Iris pigment epithelial cell (primary cell): ENCODE data around the gene TSC22D1.
A peak's percentile ranks its signal among the peaks of the same experiment; 100 is the strongest.
"Not testable (repeated sequence)": the region's sequence is repeated elsewhere in the genome, so short reads cannot be mapped to it uniquely, and the experiment has no call there.

Source experiments
- DNase-seq: peaks from one replicate; pipeline ENCODE4 v3.0.0-alpha.2; 2011; ENCODE audit warnings: low read depth

TSC22D1 gene

DNA sequence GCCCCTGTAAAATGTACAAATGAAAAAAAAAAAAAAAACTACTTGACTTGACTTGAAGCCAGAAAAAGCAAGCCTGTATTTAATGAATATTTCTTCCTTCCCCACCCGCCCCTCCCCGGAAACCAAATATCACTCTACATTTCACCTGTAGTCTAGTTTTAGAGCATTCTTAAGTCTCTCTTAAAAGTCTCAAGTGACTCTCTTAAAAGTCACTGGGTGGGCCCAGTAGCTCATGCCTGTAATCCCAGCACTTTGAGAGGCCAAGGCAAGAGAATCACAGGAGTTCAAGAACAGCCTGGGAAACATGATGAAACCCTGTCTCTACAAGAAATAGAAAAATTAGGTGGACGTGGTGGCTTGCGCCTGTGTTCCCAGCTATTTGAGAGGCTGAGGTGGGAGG is 72.0 kb downstream of the TSC22D1 start:
- no peak for DNase-seq

DNA sequence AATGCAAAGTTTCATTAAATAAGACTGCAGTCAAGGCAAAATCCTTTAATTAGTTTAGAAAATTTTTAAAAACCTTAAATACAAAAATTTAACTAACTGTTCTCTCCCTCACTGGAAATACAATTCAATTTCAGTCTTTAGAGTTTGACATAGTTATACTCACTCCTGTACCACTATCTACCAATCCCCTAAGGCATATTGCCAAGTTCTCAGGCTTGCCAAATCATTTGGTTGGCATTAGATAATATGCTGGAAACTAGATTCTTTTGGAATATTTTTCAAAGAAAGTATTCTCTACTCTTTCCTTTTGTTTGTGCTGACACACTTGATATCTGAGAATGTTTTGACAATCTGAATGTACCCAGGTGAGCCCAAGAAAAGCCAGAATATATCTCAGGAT is 77.2 kb downstream of the TSC22D1 start:
- DNase-seq: no peak

DNA sequence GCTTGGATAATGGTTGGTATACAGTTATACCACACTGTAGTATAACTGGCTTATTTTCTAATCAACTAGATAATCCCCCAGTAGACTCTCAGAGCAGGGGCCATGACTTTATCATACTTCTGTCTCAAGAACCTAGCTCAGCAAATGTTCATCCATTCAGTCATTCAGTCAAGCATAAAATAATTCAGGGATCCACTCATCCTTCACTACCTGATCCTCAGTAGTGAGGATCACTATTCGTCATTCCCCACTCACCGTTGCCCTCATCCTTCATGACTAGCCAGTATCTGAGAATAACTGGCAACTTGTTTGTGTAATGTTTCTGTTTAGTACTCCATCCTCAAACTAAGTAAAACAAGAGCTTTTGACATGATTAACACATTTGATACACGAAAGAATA is 77.6 kb downstream of the TSC22D1 start:
- no peak for DNase-seq

DNA sequence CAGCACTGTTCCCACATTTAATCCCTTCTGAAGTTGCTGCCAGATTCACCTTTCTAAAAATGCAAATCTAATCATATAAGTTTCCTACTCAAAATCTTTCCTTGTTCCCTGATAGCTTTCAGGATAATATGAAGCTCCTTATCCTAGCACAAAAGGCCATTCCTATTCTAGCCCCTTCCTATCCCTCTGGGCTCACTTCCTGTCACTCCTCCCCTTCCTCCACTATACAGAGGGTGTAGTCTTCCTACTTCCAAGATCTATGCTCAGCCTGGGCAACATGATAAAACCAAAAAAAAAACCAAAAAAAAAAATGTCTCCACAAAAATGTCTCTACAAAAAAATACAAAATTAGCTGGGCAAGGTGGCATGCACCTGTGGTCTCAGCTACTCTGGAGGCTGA is 78.3 kb downstream of the TSC22D1 start:
- DNase-seq: no peak

DNA sequence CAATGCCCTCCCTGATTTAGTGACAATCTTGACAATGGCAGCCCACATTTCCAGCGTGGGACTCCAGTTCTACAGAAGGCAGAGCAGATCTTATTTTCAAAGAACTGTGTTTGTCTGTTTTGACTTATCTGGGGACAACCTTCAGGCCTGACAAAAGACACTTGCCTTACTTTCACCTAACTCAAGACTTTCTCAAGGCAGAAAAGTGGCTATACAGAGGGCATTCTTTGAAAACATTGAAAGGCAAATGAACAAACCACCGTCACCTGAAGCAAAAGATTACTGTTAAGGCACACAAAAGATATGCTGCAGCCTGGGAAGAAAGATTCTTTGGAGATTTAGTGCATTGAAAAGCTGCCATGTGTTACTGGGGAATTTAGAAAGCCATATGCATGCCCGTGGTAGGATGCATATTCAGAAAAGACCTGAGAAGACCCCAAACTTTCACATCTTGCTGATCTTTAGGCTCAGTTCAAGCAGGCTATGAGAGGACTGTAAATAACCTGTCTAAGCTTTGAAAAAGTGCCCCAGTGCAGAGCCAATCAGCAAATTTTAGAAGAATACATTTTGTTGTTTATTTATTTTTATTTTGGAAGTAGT is 82.8 kb downstream of the TSC22D1 start:
- no peak for DNase-seq

DNA sequence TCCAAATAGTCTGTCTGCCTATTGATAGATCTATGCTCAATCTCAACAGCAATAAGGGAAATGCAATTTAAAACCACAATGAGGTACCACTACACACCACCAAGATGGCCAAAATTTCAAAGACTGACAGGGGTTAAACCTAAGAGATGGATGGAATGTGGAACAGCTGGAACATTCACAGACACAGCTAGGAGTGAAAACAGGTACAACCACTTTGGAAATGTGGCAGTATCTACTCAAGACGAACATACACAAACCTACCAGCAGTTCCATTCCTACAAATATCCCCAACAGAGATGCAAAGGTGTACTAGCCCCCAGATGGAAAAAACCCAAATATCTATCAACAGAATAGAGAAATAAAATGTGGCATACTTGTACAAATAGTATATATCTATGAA is 86.4 kb downstream of the TSC22D1 start:
- DNase-seq: no peak

DNA sequence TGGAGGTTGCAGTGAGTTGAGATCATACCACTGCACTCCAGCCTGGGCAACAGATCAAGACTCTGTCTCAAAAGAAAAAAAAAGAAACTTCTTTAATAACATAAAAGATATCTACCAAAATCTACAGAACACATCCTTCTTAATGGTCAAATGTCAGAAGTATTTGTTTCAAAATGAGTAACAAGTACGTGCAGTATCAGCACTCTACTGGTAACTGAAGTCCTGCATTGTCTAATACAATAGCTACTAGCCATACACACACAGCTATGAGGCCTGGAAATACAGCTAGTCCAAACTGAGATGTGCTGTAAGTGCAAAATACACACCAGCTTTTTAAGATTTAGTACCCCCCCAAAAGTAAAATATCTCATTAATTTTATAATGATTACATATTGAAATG is 88.1 kb downstream of the TSC22D1 start:
- no peak for DNase-seq

DNA sequence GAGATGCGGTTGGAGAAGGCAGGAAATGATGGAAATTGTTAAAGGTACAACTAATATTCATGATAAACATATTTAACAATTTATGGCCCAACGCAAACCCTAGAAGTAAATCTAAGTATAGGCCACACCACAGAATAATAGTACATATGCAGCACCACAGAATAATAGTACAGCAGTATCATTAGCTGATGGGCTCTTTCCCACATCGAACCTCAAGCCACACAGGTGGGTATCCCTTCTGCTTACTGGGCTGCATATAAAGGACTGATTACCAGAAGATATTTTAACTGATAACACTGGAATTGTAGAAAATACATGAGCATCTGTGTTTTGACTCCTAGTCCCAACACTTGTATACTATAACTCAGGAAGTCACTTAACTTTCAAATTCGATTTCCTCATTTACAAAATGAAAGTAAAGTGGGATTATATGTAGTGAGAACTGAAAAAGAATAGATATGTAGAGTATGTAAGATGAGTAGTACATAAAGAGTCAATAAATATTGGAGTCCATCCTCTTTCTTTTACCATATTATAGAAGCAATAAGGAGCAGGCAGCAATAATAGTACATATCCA is 91.5 kb downstream of the TSC22D1 start:
- no peak for DNase-seq

DNA sequence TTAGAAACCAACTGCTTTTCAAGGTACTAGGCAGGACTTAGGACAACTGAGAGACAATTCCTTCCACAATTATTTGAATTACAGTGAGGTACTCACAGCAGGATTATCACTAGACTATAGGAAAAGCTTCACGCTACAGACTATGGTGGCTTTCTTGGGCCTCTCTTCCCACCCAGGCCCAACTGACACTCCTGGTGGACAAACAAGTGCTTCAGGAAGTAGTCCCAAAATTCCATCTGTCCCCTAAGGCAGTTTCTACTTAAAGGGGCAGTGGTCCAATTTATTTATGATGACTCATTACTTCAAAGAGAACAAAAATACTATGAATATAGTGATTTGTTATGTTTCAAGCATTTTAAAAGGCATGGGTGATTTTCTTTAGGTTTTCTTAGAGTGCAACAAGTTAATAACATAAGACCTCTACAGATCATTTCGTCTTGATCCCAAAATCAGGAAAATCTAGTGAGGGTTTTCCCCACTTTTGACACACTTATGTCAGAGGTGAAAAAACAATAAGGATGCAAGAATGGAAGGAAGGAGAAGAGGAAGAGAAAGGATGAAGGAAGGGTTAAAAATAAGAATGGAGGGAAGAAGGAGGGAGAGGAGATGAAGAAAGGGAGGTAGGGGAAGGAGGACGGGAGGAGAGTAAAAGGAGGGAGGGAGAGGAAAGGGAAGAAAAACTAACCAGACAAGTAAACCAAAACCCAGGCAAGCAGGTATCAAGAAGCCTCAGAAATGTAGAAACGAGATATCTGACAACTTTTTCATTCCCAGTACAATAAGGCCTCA is 101.8 kb downstream of the TSC22D1 start:
- DNase-seq: no peak

DNA sequence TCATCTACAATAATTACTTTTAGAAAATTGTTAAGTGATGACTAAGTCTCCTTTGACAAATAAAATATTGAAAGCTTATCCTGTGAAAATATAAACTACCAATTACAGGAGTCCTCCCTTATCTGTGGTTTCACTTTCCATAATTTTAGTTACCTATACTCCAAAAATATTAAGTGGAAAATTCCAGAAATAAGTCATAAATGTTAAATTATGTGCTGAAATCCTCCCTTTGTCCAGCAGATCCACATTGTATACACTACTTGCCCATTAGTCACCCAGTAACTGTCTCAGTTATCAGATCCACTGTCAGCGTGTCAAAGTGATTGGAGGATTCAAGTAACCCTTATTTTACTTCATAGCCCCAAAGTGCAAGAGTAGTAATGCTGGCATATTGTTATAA is 104.4 kb downstream of the TSC22D1 start:
- peak; percentile 85 for DNase-seq

DNA sequence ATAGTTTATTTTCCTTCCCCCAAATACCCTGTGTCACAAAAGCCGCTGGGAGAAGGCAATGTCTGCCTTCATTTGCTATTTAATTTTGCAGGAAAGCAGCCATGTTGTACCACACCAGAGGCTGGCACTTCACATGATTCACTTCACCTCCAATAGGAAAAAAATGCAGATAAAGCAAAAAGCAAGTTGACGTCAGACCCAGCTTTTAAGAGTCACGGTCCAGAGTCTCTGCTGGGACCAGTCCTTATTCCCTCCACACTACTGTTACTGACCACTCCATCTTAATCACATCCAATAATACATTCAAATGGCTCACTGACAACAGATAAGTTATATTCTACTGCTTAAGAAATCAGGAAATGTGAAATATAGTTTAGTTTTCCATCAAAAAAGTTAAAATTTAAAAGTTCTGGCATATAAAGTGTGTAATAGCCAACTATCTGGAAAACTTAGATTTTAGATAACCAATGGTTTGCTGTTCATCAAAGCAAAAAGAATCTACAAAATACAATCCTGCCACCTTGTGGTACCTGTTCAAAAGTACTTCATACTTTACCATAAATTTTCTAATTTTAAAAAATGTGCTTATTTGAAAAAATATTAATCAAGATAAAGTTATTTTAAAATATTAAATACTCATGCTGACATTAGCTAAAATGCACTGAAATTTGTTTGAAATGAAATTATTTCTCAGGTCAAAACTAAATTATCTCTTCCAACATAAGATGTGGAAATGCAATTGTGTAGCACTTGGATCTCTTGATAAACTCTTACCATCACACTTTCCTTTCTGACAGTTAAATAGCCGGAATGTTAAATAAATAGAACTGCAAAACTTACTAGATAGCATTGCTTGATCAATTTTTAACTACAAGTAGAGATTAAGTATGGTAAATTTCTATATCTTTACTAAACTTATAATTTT is 105.2 kb downstream of the TSC22D1 start:
- DNase-seq: peak; percentile 22

DNA sequence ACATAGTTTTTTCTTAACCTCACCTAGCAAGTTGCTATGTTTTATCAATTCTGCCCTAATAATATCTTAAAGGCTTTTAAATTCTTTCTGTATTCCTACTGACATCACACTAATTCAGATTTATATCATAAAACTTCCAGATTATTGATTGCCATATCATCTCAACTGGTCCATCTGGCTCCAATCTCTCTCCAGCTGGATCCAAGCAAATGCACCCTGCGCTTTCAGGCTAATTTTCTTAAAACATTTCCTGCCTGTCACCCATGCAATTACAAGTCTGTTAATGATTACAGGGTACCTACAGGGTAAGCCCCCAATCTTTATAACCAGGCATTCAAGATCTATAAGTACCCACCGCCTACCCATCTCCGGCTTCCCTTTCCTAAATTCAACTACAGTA is 107.3 kb downstream of the TSC22D1 start:
- no peak for DNase-seq

DNA sequence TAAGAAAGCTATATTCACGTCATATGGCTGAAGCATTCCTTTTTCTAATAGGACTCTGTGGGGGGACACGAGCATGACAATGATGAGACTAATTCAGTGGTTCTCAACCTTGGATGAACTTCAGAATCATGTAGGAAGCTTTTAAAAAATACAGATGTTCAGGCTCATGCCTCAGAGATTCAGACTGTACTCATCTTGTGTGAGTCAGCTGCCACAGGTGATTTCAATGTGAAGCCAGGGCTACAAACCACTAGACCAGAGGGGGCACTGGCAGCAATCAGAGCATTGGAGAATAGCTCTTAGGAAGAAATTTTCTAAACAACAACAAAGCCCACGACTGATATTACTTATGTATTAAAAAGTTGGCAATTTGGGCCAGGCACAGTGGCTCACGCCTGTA is 110.8 kb downstream of the TSC22D1 start:
- DNase-seq: no peak

DNA sequence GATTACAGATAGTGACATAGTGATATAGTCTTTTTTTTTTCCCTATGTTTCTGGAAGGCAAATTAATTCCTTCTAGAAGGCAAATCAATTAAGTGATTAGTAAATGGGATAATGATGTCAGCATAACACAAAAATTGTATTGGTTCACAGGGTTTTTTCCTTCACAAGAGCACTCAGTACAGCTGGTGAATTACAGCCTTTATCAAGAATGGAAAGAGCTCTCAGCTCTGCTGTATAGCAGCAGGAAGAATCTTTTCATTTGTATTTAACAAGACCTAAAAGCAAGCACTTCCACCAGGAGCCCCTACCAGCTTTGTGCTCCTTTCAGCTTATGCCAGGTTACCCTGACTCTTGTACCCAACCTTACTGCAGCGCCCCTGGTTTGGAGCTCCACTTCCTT is 111.7 kb downstream of the TSC22D1 start:
- no peak for DNase-seq

DNA sequence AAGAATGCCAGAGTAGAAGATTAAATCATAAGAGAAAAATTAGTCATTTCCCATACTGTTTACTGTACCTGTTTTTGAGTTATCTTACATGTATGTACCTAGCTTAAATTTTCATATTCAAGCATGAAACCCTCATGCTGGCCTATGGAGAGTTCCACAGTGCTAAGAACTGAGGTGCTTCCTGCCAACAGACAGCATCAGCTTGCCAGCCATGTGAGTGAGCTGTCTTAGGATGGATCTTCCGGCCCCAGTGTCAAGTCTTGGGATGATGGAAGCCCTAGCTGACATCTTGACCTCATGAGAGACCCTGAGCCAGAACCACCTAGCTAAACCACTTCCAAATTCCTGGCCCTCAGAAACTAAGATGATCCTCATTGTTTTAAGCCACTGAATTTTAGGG is 112.4 kb downstream of the TSC22D1 start:
- no peak for DNase-seq

DNA sequence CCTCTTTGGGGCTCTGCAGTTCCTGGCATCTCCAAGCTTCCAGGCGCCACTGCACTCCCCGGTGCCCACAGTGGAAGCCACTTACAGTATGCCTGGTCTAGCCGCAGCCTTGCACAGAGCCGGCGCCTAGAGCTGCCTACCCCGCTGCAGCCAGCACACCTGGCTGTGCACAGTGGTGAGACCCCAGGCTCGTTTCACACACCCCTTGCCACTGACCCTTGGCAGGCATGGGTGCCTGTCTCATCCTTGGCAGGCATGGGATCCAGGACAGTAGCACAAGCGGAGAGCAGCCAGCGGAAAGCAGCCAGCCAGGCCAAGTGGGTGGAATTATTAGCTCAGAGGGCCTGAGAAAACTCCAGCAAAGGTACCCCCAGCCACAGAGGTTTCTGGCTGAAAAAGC is 116.5 kb downstream of the TSC22D1 start:
- no peak for DNase-seq

DNA sequence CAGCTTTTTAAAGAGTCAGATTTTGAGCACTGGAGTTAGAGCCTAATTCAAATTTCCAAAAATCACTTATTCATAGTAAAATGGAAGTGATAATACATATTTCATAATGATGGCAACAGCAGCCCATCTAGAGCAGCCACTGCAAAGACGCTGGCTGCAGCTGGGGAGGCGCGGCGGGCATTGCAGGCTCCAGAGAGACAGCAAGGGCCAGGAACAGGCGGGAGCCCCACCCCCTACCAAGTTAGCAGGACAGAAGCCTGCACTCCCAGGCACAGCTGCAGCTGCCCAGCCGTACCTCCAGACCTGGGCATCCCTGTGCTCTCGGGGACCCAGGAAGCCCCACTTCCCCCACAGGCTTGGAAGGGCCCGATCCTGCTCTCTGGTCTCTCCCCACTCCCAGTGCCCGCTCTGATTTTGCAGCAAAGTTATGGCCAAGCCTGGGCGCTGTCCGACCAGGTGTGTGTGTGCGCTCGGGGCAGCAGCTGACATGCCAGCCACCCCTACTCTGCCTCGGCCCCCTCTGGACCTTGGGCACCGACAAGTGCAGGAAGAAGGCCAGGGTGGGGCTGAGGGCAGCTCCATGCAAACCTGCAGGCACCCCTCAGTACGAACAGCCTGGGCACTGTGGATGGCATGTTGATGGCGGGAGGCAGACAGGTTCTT is 117.7 kb downstream of the TSC22D1 start:
- DNase-seq: no peak

DNA sequence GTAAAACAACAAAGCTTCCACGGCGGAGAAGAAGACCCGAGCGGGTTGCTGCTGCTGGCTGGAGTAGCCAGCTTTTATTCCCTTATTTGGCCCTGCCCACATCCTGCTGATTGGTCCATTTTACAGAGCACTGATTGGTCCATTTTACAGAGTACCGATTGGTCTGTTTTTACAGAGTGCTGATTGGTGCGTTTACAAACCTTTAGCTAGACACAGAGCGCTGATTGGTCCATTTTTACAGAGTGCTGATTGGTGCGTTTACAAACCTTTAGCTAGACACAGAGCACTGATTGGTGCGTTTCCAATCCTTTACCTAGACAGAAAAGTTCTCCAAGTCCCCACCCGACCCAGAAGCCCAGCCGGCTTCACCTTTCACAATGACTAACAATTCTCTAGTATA is 119.9 kb downstream of the TSC22D1 start:
- not testable (repeated sequence) for DNase-seq

DNA sequence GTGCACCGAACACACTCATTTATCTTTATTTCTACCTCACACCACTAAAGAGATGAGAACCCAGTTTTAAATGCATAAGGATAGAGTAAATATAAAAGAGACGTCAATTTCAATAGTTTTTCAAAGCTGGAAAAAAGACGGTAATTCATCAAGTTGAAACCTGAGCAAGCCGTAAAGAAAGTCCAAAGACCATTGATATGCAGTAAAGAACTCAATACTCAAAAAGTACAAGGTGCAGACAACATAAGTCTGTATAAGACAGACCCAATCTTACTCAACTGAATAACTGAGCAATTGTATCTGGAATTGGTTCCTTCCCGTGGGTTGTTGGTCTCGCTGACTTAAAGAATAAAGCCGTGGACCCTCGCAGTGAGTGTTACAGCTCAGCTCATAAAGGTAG is 120.4 kb downstream of the TSC22D1 start:
- no peak for DNase-seq

DNA sequence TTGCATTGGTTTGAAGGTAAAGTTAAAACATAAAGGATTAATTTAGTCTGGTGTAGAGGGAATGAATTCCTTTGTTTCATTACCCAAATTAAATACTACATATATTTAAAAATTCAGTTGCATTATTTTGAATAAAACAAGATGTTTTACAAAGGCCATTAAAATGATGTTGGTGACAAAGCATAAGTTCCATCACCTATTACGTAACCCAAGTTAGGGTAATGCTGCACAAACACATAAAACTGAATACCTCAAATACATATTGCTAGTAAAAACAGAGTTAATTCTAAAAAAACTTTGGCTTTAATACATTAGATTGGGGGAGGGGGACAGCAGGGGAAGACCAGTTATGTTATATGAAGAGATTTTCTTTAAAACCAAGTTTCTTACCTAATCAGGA is 122.2 kb downstream of the TSC22D1 start:
- no peak for DNase-seq

DNA sequence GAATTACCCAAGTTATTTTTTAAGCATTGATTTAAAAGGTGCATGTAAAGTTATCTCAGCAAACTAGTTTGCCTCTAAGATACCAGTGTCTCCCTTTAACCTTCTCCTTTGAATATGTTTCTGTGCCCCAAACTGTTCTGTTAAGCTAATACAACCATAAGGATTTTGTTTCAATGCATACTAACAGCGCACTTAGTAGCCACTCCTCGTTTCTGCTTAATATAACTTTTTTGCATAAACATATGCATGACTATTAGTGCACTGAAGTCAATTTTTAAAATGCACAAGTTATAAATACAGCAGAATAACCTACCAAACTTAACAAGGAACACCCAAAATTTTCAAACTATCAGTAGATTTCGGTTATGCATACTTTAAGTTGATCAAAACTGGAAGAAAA is 123.1 kb downstream of the TSC22D1 start:
- no peak for DNase-seq

DNA sequence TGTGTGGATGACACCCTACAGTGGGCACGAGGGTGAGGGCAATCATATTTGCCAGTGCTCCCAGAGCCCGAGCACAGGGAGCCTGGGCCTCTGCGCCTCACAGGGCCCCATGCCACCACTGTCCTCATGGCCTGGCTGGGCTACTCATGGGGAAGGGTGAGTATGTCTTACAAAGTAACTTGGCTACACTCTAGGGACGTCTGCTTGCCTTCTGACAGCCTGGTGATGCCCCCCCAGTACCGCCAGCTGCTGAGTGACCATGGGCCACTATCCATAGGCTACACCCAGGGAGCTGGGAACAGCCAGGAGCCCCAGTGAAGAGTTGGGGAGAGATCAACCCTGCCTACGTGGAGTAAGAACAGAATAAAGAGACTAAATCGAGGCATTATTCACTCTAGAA is 123.7 kb downstream of the TSC22D1 start:
- no peak for DNase-seq
